ENCODE measurements around the gene TRPC4.

GRCh38 chr13:37632294-37632693 is 237.3 kb downstream of the TRPC4 start:
- TF ChIP-seq ARNTL (CRISPR knock-in tag; IDR thresholded peaks at IDR 0.05; ENCODE audit: borderline replicate concordance, low read depth): no peak
- no peak for TF ChIP-seq ZC3H10 (CRISPR knock-in tag; IDR thresholded peaks at IDR 0.05)
- no peak for TF ChIP-seq ISL1 (CRISPR knock-in tag; IDR thresholded peaks at IDR 0.05)
- TF ChIP-seq PATZ1 (CRISPR knock-in tag; IDR thresholded peaks at IDR 0.05; ENCODE audit: borderline replicate concordance): no peak
- no peak for TF ChIP-seq RARB (CRISPR knock-in tag; IDR thresholded peaks at IDR 0.05)
- no peak for TF ChIP-seq CSRNP3 (CRISPR knock-in tag; IDR thresholded peaks at IDR 0.05)

Data from SK-N-SH treated with all-trans-retinoic acid at 6 μM for 48 hours (cell line).